Stimulated activated naive CD8-positive, alpha-beta T cell treated with anti-CD3 and anti-CD28 coated beads, Interleukin-15, Interleukin-2, amounts not matched to agents 100 U/mL and 50 U/mL, for 24 hours (primary cell): ENCODE results near the gene ATP5PO.
A peak's percentile ranks its signal among the peaks of the same experiment; 100 is the strongest.

Experiments used
- ATAC-seq: fragments of 150-1000 bp; cut with Tn5 transposase; one replicate; pipeline ENCODE4 v1.10.0; 2021
- DNase-seq: peaks from one replicate; pipeline ENCODE4 v3.0.0; 2021

Gene ATP5PO

GRCh38 chr21:33899199-33899598 lies 16.4 kb downstream of the ATP5PO start:
- ATAC-seq (no peak), DNase-seq (no peak)

GRCh38 chr21:33898586-33898985 lies 17.0 kb downstream of the ATP5PO start:
- DNase-seq (no peak), ATAC-seq (no peak)

GRCh38 chr21:33897739-33898138 lies 17.9 kb downstream of the ATP5PO start:
- ATAC-seq (no peak), DNase-seq (no peak)

GRCh38 chr21:33897098-33897497 lies 18.5 kb downstream of the ATP5PO start:
- DNase-seq: no peak
- ATAC-seq: no peak

- ATAC-seq: no peak
- no peak for DNase-seq
These were observed 18.9 kb downstream of the ATP5PO start for GRCh38 chr21:33896691-33897090.

- ATAC-seq: no peak
- DNase-seq: no peak
These were observed 20.2 kb downstream of the ATP5PO start for GRCh38 chr21:33895356-33895755.

GRCh38 chr21:33894736-33895288 lies 20.8 kb downstream of the ATP5PO start:
- ATAC-seq: peak; percentile 92
- peak; percentile 75 for DNase-seq

- no peak for DNase-seq
- no peak for ATAC-seq
These were observed 21.7 kb downstream of the ATP5PO start for GRCh38 chr21:33893917-33894316.

GRCh38 chr21:33892853-33893252 lies 22.8 kb downstream of the ATP5PO start:
- ATAC-seq (no peak), DNase-seq (no peak)

GRCh38 chr21:33890187-33890586 lies 25.4 kb downstream of the ATP5PO start:
- DNase-seq: no peak
- ATAC-seq: no peak

- DNase-seq (no peak), ATAC-seq (no peak)
These were observed 29.3 kb downstream of the ATP5PO start for GRCh38 chr21:33886321-33886720.

- ATAC-seq (no peak), DNase-seq (no peak)
These were observed 30.5 kb downstream of the ATP5PO start for GRCh38 chr21:33885172-33885514.

GRCh38 chr21:33884376-33885171 lies 31.0 kb downstream of the ATP5PO start:
- no peak for ATAC-seq
- no peak for DNase-seq

GRCh38 chr21:33883118-33883517 lies 32.5 kb downstream of the ATP5PO start:
- no peak for ATAC-seq

GRCh38 chr21:33881689-33882440 lies 33.7 kb downstream of the ATP5PO start:
- no peak for ATAC-seq
- no peak for DNase-seq

More at GRCh38 chr21:33883118-33883517, 32.5 kb downstream of the ATP5PO start:
- DNase-seq: no peak

- DNase-seq: no peak
- no peak for ATAC-seq
These were observed 35.0 kb downstream of the ATP5PO start for GRCh38 chr21:33880626-33881025.

- ATAC-seq: no peak
- DNase-seq: no peak
These were observed 36.8 kb downstream of the ATP5PO start for GRCh38 chr21:33878824-33879223.

GRCh38 chr21:33875026-33875695 lies 40.4 kb downstream of the ATP5PO start:
- ATAC-seq (no peak), DNase-seq (no peak)

- ATAC-seq: no peak
- DNase-seq: no peak
These were observed 41.4 kb downstream of the ATP5PO start for GRCh38 chr21:33874161-33874560.

- no peak for DNase-seq
- no peak for ATAC-seq
These were observed 42.6 kb downstream of the ATP5PO start for GRCh38 chr21:33872881-33873515.

- ATAC-seq: no peak
- no peak for DNase-seq
These were observed 44.4 kb downstream of the ATP5PO start for GRCh38 chr21:33871171-33871570.

- no peak for ATAC-seq
- no peak for DNase-seq
These were observed 44.8 kb downstream of the ATP5PO start for GRCh38 chr21:33870768-33871167.
